IPS DF 4.7 (cell line): ENCODE results near the gene GPC5.
A peak's percentile ranks its signal among the peaks of the same experiment; 100 is the strongest.

Experiments used
- DNase-seq: peaks from one replicate; pipeline ENCODE4 v3.0.0-alpha.2; 2013; ENCODE audit warnings: low spot score; ENCODE audit errors: extremely low read depth

Gene GPC5

GRCh38 chr13:92320323-92320722 lies 921.9 kb downstream of the GPC5 start:
- DNase-seq = no peak

DNA sequence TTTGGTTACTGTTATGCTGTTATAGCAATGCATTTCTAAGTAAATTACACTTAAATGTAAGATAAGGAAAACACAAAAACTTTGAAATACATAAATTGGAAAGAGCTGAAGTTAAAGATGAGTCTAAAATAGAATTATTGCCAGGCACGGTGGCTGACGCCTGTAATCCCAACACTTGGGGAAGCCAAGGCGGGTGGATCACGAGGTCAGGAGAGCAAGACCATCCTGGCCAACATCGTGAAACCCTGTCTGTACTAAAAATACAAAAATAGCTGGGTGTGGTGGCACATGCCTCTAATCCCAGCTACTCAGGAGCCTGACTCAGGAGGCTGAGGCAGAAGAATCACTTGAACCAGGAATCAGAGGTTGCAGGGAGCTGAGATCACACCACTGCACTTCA lies 922.8 kb downstream of the GPC5 start:
- DNase-seq = no peak

DNA sequence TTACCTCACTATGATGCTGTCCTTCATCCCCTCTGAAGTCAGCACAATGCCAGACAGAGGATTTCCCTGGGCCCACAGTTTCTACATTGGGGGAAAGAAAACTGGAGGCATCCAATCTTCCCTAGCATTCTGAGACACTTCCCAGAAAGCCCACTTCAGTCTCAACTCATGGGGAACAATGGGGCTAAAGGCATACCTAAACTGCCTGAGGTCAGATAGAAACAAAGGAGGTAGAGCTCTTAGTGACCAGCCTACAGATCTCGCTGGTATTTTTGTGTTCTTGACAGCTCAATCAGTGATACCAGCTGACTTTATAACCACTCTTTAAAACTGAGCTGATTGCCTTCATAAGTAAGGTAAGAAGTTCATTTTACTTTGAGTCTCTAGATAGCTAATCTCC lies 947.2 kb downstream of the GPC5 start:
- no peak for DNase-seq

DNA sequence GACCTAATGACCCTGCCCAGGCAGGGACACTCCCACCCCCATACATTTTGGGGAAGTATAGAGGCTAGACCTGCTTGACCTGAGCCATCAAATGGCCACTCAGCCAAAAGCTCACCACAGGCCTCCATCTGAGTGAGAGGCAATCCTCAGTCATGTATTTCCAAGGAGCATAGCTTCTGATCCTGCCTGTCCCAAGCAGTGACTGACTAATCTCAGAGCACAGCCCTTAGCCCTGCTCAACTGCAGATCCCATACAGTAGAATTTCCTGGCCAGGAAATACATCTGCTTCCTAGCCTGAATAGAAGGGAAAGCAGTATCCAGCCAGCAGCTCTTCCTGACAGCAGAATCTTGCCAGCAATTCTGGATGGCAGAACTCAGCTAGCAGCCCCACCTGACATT lies 947.6 kb downstream of the GPC5 start:
- DNase-seq = no peak

DNA sequence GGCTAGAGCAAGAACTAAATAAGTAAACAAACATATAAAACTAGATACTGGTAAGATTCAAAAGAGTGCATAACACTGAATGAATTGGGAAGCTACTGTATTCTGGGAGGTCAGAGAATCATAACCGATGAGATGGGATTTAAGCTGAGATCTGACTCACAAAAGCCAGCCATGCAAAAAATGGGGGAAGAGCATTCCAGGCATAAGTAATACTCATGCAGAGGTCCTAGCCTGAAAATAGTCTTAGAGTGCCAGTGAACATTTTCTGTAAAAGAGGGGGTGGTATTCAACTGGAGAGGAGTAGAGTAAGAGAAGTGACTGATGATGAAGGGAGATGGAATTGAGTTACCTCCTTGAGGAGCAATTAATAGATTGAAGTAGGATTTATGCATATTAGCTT lies 956.2 kb downstream of the GPC5 start:
- no peak for DNase-seq

GRCh38 chr13:92355213-92355612 lies 956.8 kb downstream of the GPC5 start:
- peak; percentile 41 for DNase-seq

- DNase-seq = no peak
Measured at GRCh38 chr13:92362717-92363116, 964.3 kb downstream of the GPC5 start.

GRCh38 chr13:92365904-92366303 lies 967.5 kb downstream of the GPC5 start:
- DNase-seq = no peak

DNA sequence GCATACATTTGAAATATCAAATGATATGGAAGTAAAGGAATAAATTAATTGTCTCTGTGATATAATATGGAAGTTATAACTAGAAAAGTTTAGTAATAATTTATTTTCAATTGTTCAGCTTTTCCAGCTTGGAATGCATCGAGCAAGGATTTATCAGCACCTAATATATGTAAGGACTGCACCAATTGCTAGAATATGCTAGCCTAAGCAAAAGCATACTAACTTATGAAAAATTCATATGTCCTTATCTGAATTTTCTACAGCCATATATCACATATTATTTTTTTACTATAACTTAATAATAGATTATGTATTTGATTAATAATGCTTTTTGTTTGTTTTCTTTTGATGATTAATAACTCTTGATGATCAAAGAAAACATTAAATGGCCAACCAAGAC lies 979.0 kb downstream of the GPC5 start:
- DNase-seq = no peak

DNA sequence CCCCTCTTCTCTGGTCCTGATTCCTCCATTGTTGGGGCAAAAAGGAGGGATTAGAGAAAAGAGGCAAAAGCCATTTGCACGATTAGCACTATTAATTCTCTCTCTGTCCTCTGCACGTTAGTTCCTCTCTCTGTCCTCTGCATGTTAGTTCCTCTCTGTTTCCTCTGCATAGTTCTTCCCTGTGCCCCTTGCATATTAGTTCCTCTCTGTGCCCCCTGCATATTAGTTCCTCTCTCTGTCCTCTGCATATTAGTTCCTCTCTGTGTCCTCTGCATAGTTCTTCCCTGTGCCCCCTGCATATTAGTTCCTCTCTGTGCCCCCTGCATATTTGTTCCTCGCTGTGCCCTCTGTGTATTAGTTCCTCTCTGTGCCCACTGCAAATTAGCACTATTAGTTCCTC lies 981.0 kb downstream of the GPC5 start:
- no peak for DNase-seq

- no peak for DNase-seq
Measured at GRCh38 chr13:92384410-92384809, 986.0 kb downstream of the GPC5 start.

- DNase-seq = no peak
Measured at GRCh38 chr13:92387245-92387644, 988.8 kb downstream of the GPC5 start.

DNA sequence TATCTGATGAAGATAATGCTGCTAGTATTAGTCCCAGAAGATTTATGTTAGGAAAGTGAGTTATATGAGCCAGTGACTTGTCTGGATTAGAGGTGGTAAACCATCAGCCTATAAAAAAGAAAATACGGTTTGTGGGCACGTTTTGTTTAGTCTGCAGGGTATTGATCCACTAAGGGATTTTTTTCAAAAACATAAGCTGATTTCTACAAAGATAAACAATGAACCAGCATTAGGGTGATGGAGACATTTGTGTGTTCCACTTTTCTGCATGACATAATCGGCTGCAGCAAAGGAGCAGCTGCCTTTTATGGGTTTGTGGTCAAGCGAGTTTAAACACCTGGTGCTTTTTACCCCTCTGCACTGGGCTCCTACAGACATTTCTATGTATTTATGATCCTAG lies 991.8 kb downstream of the GPC5 start:
- no peak for DNase-seq

DNA sequence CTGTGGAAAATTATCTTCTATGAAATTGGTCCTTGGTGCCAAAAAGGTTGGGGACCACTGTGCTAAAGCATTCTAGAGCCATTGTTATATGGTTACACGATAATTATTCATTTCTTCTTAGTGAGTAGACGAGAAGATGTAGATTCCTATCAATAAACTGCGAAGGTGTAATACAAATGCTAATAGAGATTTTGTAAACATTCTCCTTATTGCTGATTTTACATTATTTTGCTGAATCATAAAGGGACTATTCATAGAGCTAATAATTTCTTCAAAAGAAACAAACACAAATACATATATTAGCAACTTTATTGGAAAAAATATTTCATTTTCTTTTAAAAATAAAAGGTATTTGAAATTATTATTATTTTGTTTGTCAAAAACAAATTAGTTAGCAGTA lies 1005.2 kb downstream of the GPC5 start:
- DNase-seq = no peak

GRCh38 chr13:92407858-92408257 lies 1009.4 kb downstream of the GPC5 start:
- DNase-seq = peak; percentile 16

DNA sequence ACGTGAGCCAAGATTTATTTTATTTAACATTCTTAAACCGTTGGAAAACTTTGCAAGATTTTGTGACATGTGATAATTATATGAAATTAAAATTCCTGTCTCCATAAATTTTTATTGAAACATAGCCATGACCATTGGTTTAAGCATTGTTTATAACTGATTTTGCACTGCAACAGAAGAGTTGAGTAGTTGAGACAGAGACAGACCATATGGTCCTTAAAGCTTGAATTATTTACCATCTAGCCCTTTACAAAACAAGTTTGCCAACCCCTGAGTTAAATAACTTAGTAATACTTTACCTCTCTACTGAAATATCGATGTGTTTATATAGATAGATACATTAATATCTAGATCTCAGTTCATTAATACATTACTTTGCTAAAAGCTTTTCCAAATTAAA lies 1014.1 kb downstream of the GPC5 start:
- DNase-seq = no peak

DNA sequence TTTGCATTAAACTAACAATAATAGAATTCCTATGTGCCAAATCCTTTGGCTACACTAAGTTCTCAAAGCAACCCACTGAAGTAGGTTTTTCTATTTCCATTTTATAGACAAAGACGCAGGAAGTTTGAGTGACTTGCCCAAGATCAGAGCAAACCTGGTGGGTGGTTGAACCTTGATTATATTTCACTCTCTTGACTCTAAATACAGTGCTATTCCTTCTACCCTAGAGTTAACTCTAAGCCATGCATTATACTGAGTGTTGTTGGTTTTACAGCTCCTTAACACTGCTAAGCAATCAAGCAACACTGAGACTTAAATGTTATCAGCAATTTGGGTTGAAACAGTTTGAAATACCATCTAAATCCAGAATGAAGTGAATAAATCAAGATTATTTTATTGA lies 1014.6 kb downstream of the GPC5 start:
- DNase-seq = no peak

DNA sequence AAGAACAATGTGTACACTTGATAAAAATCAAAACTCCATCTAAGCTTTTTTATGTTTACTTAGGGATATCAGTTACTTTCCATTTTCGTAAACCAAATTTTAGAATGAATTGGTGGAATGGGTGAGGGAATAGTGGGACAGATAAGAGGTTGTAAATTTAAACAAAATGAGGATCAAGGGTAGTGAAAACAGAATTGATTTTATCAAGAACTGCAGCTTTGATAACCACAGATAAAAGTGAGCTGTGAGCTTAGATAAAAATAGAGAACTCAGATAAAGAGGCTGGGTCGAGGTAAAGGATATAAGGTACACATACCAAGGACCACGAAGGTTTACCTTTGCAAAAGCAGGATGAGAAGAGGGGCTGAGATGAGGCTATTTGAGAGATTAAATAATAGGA lies 1015.0 kb downstream of the GPC5 start:
- DNase-seq = no peak

DNA sequence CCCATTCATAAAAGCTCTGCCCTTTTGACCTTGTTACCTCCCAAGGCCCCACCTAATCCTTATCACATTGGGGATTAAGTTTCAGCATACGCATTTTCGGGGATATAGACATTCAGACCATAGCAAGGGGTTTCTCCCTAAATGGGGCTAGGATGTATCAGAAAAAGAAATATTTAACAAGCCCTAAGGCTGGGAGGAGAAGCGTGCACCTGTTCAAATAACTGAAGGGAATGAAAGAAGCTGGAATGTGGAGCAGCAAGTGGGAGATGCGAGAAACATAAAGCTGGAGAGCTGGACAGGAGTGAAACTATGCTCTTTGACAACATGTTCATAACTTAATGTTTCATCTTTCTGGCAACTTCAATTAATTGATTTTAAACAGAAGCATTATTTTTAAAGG lies 1016.4 kb downstream of the GPC5 start:
- DNase-seq = no peak

- no peak for DNase-seq
Measured at GRCh38 chr13:92415781-92416180, 1017.4 kb downstream of the GPC5 start.

GRCh38 chr13:92418818-92419412 lies 1020.5 kb downstream of the GPC5 start:
- DNase-seq = no peak

DNA sequence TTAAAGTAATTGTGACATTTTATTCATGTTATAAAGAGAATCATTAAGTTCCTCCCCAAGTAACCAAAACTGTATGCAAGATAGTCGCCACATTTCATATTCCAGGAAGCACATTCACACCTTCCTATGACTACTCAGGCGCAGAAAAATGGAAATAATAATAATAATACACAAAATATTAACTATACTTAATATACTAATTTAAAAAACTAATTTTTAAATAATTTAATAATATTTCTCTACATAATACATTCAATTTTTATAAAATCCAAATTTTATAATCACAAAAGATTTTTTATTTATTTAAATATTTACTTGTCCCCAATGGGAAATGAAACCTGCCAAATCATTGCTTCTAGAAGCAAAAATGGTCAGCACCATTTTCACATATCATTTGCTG lies 1030.8 kb downstream of the GPC5 start:
- DNase-seq = no peak

- DNase-seq = no peak
Measured at GRCh38 chr13:92433386-92433785, 1035.0 kb downstream of the GPC5 start.

DNA sequence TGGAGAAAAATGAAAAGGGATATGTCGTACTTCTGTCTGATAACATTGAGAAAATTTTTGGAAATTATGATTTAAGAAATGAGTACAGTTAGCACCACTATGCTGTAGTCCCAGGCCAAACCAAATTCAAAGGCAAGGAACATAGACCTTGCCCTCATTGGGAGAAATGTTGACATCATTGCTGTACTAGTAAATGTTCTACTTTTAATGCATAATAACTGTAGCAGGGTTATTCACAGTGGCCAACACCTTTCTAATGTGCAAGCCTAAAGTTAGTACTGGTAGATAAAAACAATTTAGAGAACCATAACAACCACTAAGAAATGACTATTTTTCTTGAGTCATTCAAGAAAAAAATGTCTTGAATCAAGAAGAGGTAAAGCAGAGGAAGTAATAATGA lies 1035.5 kb downstream of the GPC5 start:
- DNase-seq = no peak
